HEK293T (cell line): ENCODE data around the gene ARNT2.

Experiments
- CTCF ChIA-PET: fragments of 350-600 bp; formaldehyde crosslinking; extraction: SDS; loops from one replicate; lab custom pipeline; 2021; ENCODE audit warnings: antibody characterized with exemption, inconsistent platforms; lab: Yijun Ruan, JAX
- POLR2A ChIA-PET: fragments of 350-600 bp; formaldehyde crosslinking; extraction: SDS; loops from one replicate; lab custom pipeline; 2020; ENCODE audit warnings: antibody characterized with exemption, inconsistent platforms; lab: Yijun Ruan, JAX
- DNase-seq: peaks from one replicate; pipeline ENCODE4 v3.0.0; 2012; ENCODE audit warnings: mixed read lengths; ENCODE audit errors: extremely low spot score
- ARNT ChIP-seq: fragments of 450-650 bp; IDR thresholded peaks from 2 replicates; pipeline ENCODE4 v1.6.1; 2017; ENCODE audit warnings: mild to moderate bottlenecking
- BHLHE40 ChIP-seq: fragments of 450-650 bp; IDR thresholded peaks from 2 replicates; pipeline ENCODE4 v1.6.1; 2016; ENCODE audit warnings: mild to moderate bottlenecking, moderate library complexity, borderline replicate concordance
- CTBP1 ChIP-seq: fragments of 450-650 bp; IDR thresholded peaks from 2 replicates; pipeline ENCODE4 v1.6.1; 2016; ENCODE audit warnings: borderline replicate concordance
- ELF4 ChIP-seq: fragments of 450-650 bp; IDR thresholded peaks from 2 replicates; pipeline ENCODE4 v1.6.1; 2017; ENCODE audit warnings: antibody characterized with exemption
- FOXA1 ChIP-seq: fragments of 450-650 bp; IDR thresholded peaks from 2 replicates; pipeline ENCODE4 v1.6.1; 2016; ENCODE audit warnings: mild to moderate bottlenecking
- FOXK2 ChIP-seq: fragments of 450-650 bp; IDR thresholded peaks from 2 replicates; pipeline ENCODE4 v1.6.1; 2016; ENCODE audit warnings: mild to moderate bottlenecking
- FOXM1 ChIP-seq: fragments of 450-650 bp; IDR thresholded peaks from 2 replicates; pipeline ENCODE4 v1.6.1; 2017; ENCODE audit warnings: mild to moderate bottlenecking, borderline replicate concordance
- HDGF ChIP-seq: fragments of 450-650 bp; IDR thresholded peaks from 2 replicates; pipeline ENCODE4 v1.6.1; 2017; ENCODE audit warnings: antibody characterized with exemption, borderline replicate concordance
- L3MBTL2 ChIP-seq: fragments of 450-650 bp; conservative IDR thresholded peaks from 2 replicates; pipeline ENCODE4 v1.6.1; 2016; ENCODE audit warnings: mild to moderate bottlenecking
- LEF1 ChIP-seq: fragments of 450-650 bp; IDR thresholded peaks from 2 replicates; pipeline ENCODE4 v1.6.1; 2017; ENCODE audit warnings: mild to moderate bottlenecking, borderline replicate concordance
- NFRKB ChIP-seq: fragments of 450-650 bp; IDR thresholded peaks from 2 replicates; pipeline ENCODE4 v1.6.1; 2016; ENCODE audit warnings: mild to moderate bottlenecking, moderate library complexity
- PKNOX1 ChIP-seq: fragments of 450-650 bp; IDR thresholded peaks from 2 replicates; pipeline ENCODE4 v1.6.1; 2016
- SP1 ChIP-seq: fragments of 450-650 bp; IDR thresholded peaks from 2 replicates; pipeline ENCODE4 v1.6.1; 2017
- SUZ12 ChIP-seq: fragments of 450-650 bp; IDR thresholded peaks from 2 replicates; pipeline ENCODE4 v1.6.1; 2016; ENCODE audit warnings: mild to moderate bottlenecking
- TARDBP ChIP-seq: fragments of 450-650 bp; IDR thresholded peaks from 2 replicates; pipeline ENCODE4 v1.6.1; 2016
- ZNF384 ChIP-seq: fragments of 450-650 bp; IDR thresholded peaks from 2 replicates; pipeline ENCODE4 v1.6.1; 2016

ARNT2 gene

GRCh38 chr15:80432345-80432702 lies 28.1 kb downstream of the ARNT2 start:
- DNase-seq, result no peak
- POLR2A ChIA-PET, result no interaction called here
- CTCF ChIA-PET, result interaction anchor here (1.0 kb wide), 1 partner anchor 14 kb away, joined by 3 read pairs; no protein-coding TSS in a partner anchor
- TF ChIP-seq FOXM1 (no peak), SUZ12 (no peak), ARNT (no peak), TARDBP (no peak), HDGF (no peak), ZNF384 (no peak), FOXK2 (no peak), FOXA1 (no peak), SP1 (no peak), ELF4 (no peak), NFRKB (no peak), L3MBTL2 (no peak), LEF1 (no peak), CTBP1 (no peak), BHLHE40 (no peak), PKNOX1 (no peak)

GRCh38 chr15:80433836-80434235 lies 29.7 kb downstream of the ARNT2 start:
- POLR2A ChIA-PET, result no interaction called here
- no peak for TF ChIP-seq FOXK2
- no peak for TF ChIP-seq ZNF384
- no peak for TF ChIP-seq L3MBTL2
- TF ChIP-seq HDGF, result no peak
- TF ChIP-seq ELF4, result no peak
- no peak for TF ChIP-seq PKNOX1
- TF ChIP-seq SUZ12, result no peak
- no peak for DNase-seq
- CTCF ChIA-PET, result no interaction called here

GRCh38 chr15:80434926-80435720 lies 30.9 kb downstream of the ARNT2 start:
- ChIA-PET POLR2A (interaction anchor here (0.9 kb wide), 1 partner anchor 30 kb away, joined by 3 read pairs; no protein-coding TSS in a partner anchor), CTCF (interaction anchor here (0.6 kb wide), 1 partner anchor 225 kb away, joined by 3 read pairs; no protein-coding TSS in a partner anchor)
- DNase-seq, result no peak
- no peak for TF ChIP-seq TARDBP
- TF ChIP-seq ELF4, result no peak
- no peak for TF ChIP-seq L3MBTL2
- no peak for TF ChIP-seq HDGF

GRCh38 chr15:80436511-80437307 lies 32.5 kb downstream of the ARNT2 start:
- DNase-seq, result no peak
- ChIA-PET POLR2A (interaction anchor here (0.9 kb wide), 1 partner anchor 32 kb away, joined by 3 read pairs; no protein-coding TSS in a partner anchor), CTCF (no interaction called here)
- TF ChIP-seq HDGF (no peak), CTBP1 (no peak), FOXM1 (no peak), FOXK2 (no peak), ARNT (no peak), BHLHE40 (no peak), L3MBTL2 (no peak), PKNOX1 (no peak), NFRKB (no peak), FOXA1 (no peak), ELF4 (no peak), SUZ12 (no peak), LEF1 (no peak), ZNF384 (no peak)

GRCh38 chr15:80437334-80437891 lies 33.2 kb downstream of the ARNT2 start:
- CTCF ChIA-PET, result no interaction called here

GRCh38 chr15:80439140-80439539 lies 35.0 kb downstream of the ARNT2 start:
- DNase-seq, result no peak
- ChIA-PET CTCF (no interaction called here), POLR2A (no interaction called here)
- TF ChIP-seq ARNT (no peak), HDGF (no peak), L3MBTL2 (no peak), ELF4 (no peak), PKNOX1 (no peak), ZNF384 (no peak), FOXM1 (no peak), FOXA1 (no peak), BHLHE40 (no peak), NFRKB (no peak), FOXK2 (no peak)

More at GRCh38 chr15:80437334-80437891, 33.2 kb downstream of the ARNT2 start:
- no peak for DNase-seq
- TF ChIP-seq ARNT, result no peak
- TF ChIP-seq BHLHE40, result no peak
- TF ChIP-seq LEF1, result no peak
- TF ChIP-seq TARDBP, result no peak
- TF ChIP-seq SUZ12, result no peak
- TF ChIP-seq NFRKB, result no peak
- POLR2A ChIA-PET, result no interaction called here
